Thyroid gland (tissue), 4 donors: ENCODE data around the gene SNX27.

ENCODE experiments used
- CTCF ChIP-seq, 6 experiments: fragments of 200-600 bp in 3 of 6; fragments of 450-650 bp in 3 of 6; sonication (generic) in 3 of 6; IDR thresholded peaks; one replicate each; pipeline ENCODE4 v1.5.1; 2016 to 2019; ENCODE audit warnings: antibody characterized with exemption in 6 of 6, mild to moderate bottlenecking in 2 of 6, inconsistent platforms in 1 of 6, moderate library complexity in 1 of 6
- POLR2A ChIP-seq, 2 donors: fragments of 450-650 bp; IDR thresholded peaks; one replicate each; pipeline ENCODE4 v1.6.1; 2017; ENCODE audit warnings: antibody characterized with exemption in 2 of 2, mild to moderate bottlenecking in 2 of 2, moderate library complexity in 1 of 2

- TF ChIP-seq CTCF (IDR thresholded peaks at IDR 0.05) (no peak), POLR2A (IDR thresholded peaks at IDR 0.05) (no peak)
Measured at GRCh38 chr1:151720974-151721787, 109.3 kb downstream of the SNX27 start, which contains the start of gene RIIAD1.
